Dedifferentiated amniotic fluid mesenchymal stem cell (primary cell): ENCODE measurements around the gene PBX1.

Source experiments
- DNase-seq: peaks from one replicate; pipeline ENCODE4 v3.0.0-alpha.2; 2016; ENCODE audit errors: extremely low spot score

Gene PBX1

DNA sequence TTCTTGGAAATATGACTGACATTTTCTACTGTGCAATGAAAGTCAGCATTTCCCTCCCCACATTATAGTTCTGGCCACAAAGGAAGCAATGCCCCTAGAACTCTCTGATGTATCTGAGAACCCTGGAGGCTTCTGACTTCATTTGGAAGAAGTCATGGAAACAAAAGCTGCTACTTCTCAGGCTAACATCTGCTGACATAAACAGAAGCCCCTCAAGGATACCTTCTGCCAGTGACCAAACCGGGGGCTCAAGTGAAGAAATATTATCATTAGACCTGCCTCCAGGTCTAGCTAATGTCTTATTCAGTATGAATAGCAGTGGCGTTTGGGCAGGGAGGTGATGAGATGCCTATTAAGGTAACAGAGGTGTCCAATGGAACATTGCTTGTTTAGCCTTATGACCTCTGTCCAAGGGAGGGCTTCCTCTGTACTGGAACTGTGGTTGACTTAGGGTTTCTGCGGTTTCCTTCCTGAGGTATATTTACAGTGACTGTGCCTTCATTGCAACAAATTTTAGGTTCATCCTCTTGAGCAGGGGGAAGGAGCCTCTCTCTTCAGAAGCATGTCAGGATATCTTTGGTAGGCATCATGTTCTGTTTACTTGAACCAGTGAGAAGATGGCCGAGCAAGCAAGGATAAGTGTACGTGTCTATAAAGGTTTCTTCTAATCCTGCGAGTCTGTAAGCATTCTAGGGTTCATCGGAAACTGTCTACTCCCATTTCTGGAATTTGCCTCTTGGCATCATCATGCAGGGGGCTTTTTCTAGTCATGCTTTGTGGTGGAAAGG lies 161.7 kb downstream of the PBX1 start:
- DNase-seq = no peak

DNA sequence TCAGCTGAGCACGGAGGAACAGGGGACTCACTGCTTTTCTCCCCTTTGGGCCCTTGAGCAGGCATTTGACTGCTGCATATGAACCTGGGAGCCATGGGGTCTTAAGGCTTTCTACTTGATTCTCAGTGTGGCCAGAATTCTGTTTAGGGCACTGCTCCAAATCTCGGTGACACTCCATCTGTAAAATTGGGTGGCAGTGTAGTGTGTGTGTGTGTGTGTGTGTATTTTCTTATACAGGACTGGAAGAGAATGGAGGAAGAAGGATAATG lies 162.2 kb downstream of the PBX1 start:
- DNase-seq = no peak

- no peak for DNase-seq
Measured at GRCh38 chr1:164723296-164723798, 164.4 kb downstream of the PBX1 start.

GRCh38 chr1:164725401-164725800 lies 166.4 kb downstream of the PBX1 start:
- DNase-seq = peak; percentile 88

DNA sequence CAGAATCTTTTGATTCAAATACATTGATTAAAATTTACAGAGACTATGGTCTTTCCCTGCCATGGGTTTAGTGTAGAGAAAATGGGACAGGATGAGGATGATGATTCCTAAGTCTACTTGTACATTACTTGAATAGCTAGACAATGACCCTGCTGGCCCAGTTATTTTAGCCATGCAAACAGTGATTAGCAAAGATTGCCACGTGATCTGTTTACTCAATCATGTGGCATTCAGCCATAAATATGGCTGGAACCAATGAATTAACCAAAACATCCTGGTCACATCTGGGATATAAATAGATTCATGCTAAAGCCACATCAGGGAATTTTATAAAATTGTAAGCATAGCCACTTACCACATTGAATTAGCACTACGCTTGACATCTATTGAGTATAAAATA lies 167.3 kb downstream of the PBX1 start:
- DNase-seq = peak; percentile 45

DNA sequence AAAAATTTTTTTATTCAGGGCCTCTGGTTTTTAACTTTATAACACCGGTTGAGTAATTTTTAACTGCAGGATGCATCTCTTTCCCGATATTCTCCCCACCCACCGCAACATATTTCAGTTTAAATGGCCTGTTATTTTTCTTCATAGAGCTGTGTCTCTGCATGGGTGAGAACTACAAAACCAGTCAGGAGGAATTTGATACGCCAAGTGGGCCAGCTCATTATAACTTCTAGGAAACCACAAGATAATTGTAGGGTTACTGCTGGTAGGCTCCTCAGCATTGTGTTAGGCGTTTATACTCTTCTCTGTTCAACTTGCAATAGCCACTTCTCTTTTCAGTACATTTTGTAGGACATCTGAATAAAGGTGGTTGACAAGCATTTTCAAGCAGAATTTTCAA lies 169.7 kb downstream of the PBX1 start:
- no peak for DNase-seq

DNA sequence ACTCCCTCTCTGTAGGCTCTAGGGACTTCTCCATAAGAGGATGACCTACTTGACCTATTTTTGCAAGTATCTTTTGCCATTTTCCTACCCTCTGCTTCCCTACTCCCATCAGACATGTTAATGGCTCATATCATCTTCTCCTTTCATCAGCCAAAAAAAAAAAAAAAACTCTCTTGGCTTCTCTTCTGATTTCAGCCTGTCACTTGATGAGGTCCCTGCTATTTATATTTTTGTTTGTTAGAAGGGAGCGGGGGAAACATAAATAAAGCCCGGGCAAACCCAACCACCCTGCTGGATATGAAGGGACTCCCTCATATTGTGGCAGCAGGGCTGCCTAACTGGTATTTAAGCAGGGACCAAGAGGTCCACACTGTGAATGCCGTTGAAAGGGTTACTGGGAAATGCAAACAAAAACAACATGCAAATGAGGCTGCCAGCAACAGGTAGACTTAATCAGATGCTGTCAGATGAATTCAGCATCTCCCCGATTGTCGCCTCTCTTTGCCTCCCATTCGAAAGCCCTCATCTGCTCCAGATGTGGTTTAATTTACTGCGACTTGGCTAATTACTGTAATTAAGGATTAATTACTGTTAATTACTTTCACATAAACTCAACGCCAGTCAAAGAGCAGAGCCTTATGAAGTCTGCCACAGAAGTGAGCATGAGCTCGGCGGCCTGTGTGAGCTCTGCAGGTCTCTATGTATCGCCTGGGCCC lies 172.3 kb downstream of the PBX1 start:
- DNase-seq = no peak

DNA sequence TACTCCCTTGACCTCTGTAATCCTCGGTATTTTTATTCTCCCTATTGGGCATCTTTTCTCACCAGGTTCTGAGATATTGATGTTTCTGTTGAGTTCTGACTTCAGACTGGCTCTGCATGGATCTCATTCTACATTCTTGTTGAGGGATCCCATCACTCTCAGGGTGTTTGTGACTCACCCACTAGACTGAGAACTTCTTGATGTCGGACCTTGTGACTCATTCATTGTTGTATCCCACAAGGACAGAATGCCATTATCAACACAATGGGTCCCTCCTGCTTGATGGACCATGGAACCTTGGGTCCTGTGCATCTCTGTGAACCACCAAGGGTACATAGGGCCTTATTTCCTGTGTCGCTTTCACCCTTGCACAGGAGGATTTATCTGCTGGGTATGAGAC lies 174.1 kb downstream of the PBX1 start:
- DNase-seq = no peak

GRCh38 chr1:164733734-164734133 lies 174.8 kb downstream of the PBX1 start:
- DNase-seq = no peak

DNA sequence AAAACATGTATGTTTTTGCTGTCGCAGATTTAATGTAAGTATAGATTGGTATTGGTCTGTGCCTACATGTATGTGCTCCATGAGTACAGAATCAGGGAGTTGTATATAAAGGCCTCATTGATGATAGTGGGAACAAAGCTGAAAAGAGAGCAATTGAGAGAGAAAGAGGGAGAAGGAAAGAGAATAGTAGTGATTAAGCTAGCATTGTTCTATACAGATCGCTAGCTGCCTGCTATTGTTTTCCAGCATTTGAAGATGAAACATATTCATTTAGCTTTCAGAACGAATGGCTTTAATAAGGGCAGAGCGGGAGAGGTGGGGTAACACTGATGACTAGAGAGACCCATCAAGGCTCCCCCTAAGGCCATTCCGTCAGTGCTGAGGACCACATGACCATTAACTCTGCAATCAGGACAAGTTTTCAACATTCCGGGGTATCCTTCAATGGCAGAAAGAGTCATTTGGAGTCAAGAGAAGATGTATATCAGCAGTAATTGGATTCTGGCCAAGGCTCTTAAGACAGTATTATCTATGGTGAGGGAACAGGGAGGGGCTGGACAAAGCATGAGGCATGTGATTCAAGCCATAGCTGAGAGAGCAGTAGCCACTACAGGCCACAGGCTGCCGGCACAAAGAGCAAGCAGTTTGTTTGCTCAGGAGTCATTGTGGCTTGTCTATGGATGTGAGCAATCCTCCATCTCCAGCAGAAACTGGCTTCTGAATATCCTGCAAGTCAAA lies 176.5 kb downstream of the PBX1 start:
- DNase-seq = no peak

GRCh38 chr1:164736137-164736536 lies 177.2 kb downstream of the PBX1 start:
- no peak for DNase-seq

GRCh38 chr1:164739189-164739588 lies 180.2 kb downstream of the PBX1 start:
- DNase-seq = no peak

DNA sequence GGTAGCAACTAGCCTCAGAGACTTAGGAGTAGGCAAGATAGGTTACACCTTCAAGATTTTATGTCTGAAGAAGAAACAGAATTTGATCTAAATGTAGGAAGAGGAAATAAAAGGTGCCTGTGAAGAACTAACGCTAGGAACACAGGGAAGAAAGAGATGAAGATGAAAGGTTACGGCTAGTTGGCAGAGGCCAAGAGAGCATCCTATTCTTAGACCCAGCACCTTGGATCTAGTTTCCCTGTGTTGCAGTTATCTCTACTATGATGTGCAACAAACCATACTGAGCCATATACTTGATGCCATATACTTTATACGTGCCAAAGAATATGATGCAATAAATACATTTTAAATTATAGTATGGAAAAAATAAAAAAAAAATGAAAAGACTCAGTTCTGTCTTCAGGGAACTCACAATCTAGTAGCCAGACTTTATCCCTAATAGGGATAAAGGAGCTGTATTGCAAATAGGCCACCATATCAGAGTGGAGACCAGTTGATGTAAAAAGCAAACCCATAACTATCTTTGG lies 181.1 kb downstream of the PBX1 start:
- no peak for DNase-seq

GRCh38 chr1:164742745-164743144 lies 183.8 kb downstream of the PBX1 start:
- DNase-seq = no peak

GRCh38 chr1:164743976-164744375 lies 185.0 kb downstream of the PBX1 start:
- no peak for DNase-seq

- no peak for DNase-seq
Measured at GRCh38 chr1:164745736-164746135, 186.8 kb downstream of the PBX1 start.

DNA sequence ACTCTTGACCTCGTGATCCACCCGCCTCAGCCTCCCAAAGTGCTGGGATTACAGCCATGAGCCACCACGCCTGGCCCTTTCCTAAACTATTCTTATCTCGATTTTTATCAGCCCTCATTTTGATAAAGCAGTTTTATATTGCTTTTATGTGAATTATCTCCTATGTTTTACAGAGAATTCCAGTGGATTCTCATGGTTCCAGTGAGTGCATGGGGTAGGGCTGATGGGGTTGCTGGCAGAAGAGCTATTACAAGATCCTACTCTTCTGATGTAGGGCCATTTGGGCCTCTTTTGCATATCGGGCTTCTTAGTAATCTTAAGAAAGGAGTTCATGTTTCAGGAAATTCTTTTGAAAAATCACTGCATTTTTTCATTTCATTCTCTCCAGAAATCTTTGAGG lies 187.6 kb downstream of the PBX1 start:
- no peak for DNase-seq

GRCh38 chr1:164748253-164748899 lies 189.4 kb downstream of the PBX1 start:
- peak; percentile 84 for DNase-seq

- no peak for DNase-seq
Measured at GRCh38 chr1:164753521-164754077, 194.6 kb downstream of the PBX1 start.

GRCh38 chr1:164754088-164754600 lies 195.2 kb downstream of the PBX1 start:
- DNase-seq = no peak

- no peak for DNase-seq
Measured at GRCh38 chr1:164755690-164756089, 196.7 kb downstream of the PBX1 start.
